SIG-M5 treated with dmso at 0.1 percent for 504 hours (cell line): ENCODE data around the gene SFSWAP.
A peak's percentile ranks its signal among the peaks of the same experiment; 100 is the strongest.
"Not testable (repeated sequence)": the region's sequence is repeated elsewhere in the genome, so short reads cannot be mapped to it uniquely, and the experiment has no call there.

Experiments
- DNase-seq: peaks from one replicate; lab custom pipeline; 2025; ENCODE audit not compliant: unreplicated experiment; lab: John Stamatoyannopoulos, UW

Gene SFSWAP

GRCh38 chr12:131756441-131756840 lies 45.6 kb downstream of the SFSWAP start:
- no peak for DNase-seq

GRCh38 chr12:131757111-131757510 lies 46.2 kb downstream of the SFSWAP start:
- no peak for DNase-seq

GRCh38 chr12:131758016-131758739 lies 47.3 kb downstream of the SFSWAP start:
- DNase-seq, result no peak

- no peak for DNase-seq
Observed at GRCh38 chr12:131759176-131759575, 48.3 kb downstream of the SFSWAP start.

- DNase-seq, result no peak
Observed at GRCh38 chr12:131761638-131762037, 50.7 kb downstream of the SFSWAP start.

DNA sequence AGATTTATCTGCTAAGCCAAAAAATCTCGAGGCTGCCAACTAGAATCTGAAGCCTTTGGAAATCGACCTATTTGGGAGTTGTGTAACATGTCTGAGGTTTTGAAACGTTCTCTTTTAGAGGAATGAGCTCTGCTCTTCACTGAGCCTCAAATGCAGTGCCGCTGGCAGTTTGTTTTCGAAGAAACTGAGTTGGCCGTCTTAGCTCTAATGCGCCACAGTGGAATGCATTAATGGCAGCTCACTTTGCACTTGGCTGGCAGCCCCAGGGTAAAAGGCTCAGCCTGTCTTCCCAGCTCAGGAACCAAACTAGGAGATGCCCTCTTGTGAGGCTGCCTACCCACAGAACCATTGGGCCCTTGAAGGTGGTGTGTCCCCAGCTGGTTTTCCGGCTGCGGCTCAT lies 53.8 kb downstream of the SFSWAP start:
- DNase-seq, result no peak

- no peak for DNase-seq
Observed at GRCh38 chr12:131765961-131766360, 55.1 kb downstream of the SFSWAP start.

- DNase-seq, result no peak
Observed at GRCh38 chr12:131766382-131767107, 55.7 kb downstream of the SFSWAP start.

DNA sequence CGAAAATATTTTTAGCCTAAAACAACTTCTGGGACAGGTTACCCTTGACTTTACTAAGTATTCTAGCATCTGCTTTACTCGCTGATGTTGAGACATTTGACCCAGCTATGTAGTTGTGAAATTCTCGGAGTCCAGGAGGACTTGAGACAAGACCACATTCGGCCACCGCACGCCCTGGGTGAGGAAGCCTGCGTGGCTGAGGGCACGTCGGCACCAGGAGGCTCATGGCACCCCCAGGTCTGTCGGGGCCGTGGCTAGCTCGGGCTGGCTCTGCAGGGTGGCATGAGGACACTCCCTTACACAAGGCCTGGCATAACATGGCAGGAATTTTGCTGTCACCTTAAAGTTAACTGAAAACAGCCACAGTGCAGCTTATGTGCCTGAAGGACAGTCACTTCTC lies 59.2 kb downstream of the SFSWAP start:
- no peak for DNase-seq

DNA sequence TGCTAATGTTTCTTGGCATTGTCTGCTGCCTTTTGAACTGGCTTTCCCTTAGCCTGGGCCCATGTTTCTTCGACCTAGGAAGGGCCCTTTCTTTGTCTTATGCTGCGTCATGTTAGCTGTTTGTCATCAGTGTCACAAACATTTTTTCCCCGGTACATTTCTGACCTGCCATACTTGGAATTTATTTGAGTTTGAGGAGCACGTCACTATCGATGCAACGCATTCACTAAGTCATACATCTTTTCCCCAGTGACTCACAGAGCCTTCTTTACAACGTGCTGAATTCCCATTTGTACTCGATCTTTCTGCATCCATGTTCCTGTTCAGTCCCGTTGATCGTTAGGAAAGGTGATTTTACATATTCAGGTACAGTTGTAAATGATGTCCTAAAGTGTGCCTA lies 61.1 kb downstream of the SFSWAP start:
- no peak for DNase-seq

DNA sequence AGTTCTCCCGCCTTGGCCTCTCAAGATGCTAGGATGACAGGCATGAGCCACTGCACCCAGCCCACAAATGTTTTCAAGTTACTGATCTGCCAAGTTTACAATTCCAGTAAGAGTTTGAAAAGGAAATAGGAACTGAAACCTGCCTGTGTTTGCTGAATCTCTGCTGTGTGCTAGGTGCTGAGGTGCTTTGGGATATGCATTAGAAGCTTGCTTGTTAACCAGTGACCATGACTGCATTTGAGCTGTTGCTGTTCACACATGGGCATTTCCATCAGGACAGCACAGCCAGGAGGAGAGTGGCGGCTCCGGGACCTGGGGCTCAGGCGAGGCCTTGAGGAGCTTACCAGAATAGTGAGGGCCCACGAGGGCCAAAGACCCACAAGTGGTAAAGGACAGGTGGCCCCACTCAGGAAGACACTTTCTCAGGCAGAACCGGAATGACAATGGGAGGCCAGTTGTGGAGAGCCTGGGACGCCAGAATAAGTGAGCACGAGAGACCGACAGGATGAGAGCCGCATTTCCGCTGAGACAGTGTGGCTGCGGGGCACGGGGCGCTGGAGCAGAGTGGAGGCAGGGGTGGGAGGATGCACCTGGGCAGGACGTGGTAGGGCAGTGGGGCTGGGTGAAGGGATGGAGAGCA lies 62.8 kb downstream of the SFSWAP start:
- DNase-seq, result peak; percentile 20

DNA sequence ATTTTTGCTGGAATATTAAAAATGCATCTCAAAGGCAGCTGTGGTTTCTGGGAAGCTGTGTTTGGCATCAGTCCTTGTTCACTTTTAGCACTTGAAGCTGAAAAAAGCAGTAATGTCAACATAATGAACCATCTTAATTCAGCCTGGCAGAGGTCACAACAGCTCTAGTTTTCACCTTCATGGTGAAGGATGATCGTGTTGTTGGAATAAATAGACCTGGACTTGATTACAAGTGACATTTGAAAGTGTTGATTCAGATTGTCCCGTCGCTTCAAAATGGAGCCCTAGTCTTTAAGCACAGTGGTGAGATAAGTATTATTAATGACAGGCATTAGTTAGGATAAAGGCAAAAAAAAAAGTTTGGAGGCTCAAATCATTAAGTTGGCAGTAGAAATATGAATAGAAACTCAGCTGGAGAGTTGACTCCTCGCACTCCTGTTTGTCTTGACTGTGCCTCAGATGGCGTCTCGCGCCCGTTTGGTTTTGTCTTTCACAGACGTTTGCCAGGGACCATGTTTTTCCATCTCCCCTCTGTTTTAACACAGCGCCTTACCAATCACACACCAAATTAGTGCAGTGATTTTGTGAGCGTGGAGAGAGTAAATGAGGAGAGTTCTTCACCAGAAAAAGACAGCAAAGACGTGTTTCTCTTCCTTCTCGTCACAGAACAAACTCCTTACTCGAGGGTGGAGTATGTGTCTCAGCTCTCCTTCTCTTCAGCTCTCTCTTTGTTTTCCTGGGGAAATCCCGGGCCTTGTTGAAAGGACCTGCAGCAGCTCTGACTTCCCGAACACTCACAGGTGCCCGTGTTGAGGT lies 63.9 kb downstream of the SFSWAP start:
- DNase-seq, result no peak

DNA sequence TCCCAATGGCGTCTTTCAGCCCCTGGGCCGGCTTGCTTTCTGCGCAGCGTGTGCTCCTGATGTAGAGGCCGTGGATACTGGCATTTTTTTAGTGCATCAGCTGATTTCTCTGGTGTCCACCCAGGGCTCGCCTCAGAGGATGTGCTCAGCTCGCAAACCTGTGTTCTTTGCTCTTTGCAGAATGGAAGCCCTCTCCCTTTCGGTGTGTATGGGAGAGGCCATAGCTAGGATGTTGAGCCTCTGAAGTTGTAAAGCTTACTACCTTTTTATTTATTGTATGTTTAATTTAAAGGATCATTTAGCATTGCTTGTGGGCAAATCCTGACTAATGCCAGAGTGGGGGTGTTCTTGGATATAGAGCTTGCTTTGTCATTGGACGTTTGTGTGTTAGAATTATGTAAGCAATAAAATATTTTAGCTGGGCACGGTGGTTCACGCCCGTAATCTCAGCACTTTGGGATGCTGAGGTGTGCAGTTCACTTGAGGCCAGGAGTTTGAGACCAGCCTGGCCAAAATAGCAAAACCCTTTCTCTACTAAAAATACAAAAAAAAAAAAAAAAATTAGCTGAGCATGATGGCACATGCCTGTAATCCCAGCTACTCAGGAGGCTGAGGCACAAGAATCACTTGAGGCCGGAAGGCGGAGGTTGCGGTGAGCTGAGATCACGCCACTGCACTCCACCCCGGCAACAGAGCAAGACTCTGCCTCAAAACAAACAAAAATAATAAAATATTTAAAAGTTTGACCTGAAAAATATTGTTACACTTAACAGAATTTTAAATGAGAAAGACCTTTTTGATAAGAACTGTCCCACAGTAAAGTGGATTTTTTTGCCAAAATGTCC lies 64.7 kb downstream of the SFSWAP start:
- DNase-seq, result no peak

DNA sequence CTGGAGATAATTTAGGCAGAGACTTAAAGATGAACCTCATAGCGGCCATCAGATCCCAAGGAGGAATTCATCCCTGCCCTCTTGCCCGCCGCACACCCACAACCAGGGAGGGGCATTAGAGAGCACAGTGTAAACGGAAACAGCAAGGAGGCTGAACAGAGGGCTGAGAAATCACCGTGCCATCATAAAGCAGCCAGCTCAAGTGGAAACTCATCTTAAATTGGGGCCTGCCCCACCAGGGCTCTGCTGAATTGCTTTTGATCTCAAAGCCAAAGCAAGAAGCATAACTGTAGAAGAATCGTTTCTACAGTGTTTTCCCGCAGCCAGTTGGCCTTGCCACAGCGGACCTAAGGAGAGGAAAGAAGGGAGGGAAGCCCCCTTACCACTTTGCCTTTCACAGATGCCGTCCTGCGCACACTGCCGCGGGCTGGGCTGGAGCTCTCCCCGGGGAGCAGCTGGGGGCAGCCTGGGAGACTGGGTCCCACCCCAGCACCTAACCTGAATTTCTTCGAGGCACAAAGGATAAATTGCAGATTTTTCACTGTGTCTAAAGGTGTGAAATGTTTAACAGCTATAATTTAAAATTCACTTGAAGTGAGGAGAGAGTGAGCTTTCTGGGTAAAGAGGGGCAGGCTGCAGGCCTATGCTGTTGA lies 65.5 kb downstream of the SFSWAP start:
- DNase-seq, result no peak

DNA sequence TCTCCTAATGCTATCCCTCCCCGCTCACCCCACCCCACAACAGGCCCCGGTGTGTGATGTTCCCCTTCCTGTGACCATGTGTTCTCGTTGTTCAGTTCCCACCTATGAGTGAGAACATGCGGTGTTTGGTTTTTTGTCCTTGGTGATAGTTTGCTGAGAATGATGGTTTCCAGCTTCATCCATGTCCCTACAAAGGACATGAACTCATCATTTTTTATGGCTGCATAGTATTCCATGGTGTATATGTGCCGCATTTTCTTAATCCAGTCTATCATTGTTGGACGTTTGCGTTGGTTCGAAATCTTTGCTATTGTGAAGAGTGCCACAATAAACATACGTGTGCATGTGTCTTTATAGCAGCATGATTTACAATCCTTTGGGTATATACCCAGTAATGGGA lies 66.4 kb downstream of the SFSWAP start:
- not testable (repeated sequence) for DNase-seq

GRCh38 chr12:131779027-131779426 lies 68.1 kb downstream of the SFSWAP start:
- DNase-seq, result no peak

DNA sequence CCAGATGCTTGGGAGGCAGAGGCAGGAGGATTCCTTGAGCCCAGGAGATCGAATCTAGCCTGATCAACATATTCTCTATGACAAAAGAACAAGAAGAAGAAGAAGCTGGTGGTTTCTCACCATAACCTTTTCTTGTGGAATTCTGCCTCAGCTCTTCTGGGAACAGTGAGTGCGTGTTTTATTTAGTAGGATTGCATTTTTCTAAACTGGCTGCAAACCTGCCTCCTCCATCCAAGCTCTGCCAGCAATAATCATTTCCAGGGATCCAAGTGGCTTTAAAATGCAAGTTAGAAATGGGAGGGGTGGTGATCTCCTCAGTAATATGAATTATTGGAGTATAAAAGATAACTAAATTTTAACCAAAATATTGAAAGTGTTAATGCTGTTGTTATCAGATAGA lies 71.2 kb downstream of the SFSWAP start:
- DNase-seq, result no peak

- DNase-seq, result peak; percentile 80
Observed at GRCh38 chr12:131783915-131784541, 73.1 kb downstream of the SFSWAP start.
